Measurements from ENCODE around the gene KCTD6. TPM values are rescaled to one million over a fixed set of nuclear protein-coding genes. Genes with fewer than 3 reads are reported as not detected.

KCTD6 gene
- 1 to 10 TPM; 5.7 to 6.3 TPM for total RNA-seq
- long read RNA-seq, transcript KCTD6-202 (3 exons, 1,533 nt) = major isoform, 5 of 6 reads
- long read RNA-seq, partial matches to known transcripts = 0 of 6 reads
- long read RNA-seq, other reads (novel, unspliced or antisense) = 0 of 6 reads

DNA sequence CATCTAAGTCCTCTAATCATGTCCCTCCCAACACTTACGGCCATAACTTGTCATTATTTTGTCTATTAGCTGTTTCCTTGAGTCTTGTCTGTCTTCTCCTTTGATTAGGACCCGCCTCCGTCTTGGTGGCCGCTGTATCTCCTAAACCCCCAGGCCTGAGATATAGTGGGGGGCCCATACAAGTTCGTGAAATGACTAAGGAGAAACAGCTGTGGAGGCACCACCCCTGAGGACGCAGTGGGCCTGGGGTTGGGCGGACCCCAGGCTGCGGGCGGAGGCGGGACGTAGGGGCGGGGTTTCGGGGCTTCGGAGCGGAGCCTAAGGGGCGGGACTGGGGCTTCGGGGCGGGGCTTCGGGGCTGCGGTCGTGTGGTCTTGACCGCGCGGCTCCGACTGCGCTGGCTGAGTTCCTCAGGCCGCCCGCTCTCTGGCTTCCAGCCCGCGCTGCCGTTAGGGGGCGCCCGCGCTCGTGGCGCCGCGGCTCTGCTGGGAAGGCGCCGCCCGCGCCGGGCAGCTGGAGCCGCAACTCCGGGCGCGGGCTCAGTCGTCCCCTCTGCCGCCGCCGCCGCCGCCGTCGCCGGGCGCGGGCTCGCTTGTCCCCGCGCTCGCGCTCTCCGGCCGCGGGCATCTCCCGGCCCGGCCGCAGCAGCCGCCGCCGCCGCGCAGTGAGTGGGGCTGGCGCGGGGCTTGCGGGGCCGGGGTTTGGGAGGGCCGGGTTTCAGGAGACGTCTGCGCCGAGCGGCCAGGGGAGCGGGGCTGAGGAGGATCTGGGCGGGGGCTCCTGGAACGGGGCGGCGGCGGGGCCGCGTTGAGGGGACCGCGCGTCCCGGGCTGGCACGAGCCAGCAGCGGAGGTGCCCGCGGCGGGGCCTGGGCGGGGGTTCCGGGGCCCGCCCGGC lies at the start of gene KCTD6:
KCTD6 (plus strand) TSS at position 591 of the 897 bp plus-strand sequence. CDS start 6,660 bp downstream, outside the sequence.
- ATAC-seq (peak; percentile 92), DNase-seq (peak; percentile 89 to 95)
- intact Hi-C loops (cut with DNase I, micrococcal nuclease) = loop anchor here in 1 of 2 donors (5.0 kb wide), 1 partner anchor 159 kb away; the partner anchor contains the start of gene PXK

DNA sequence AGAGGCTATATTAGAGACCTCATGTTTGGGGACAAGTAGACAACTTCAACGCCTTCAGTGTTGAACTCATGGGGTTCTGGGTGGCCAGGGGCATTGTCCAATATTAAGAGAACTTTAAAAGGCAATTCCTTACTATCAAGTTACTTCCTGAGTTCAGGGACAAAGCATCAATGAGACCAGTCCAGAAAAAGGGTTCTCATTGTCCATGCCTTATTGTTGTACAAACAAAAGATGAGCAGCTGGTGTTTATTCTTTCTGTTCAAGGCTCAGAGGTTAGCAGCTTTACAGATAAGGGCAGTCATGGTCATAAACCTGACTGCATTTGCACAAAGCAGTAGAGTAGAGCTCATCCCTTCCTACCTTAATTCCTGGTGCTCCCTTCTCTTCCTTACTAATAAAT lies 39.7 kb upstream of the KCTD6 start:
- intact Hi-C loops (cut with DNase I, micrococcal nuclease) = no loop called here
- peak; percentile 84 for ATAC-seq
- no peak for DNase-seq

GRCh38 chr3:58459160-58459559 lies 32.7 kb upstream of the KCTD6 start:
- no peak for ATAC-seq
- intact Hi-C loops (cut with DNase I, micrococcal nuclease) = no loop called here
- DNase-seq = no peak

- ATAC-seq (no peak), DNase-seq (no peak)
- intact Hi-C loops (cut with DNase I, micrococcal nuclease) = no loop called here
Measured at GRCh38 chr3:58462829-58463180, 29.1 kb upstream of the KCTD6 start.

- ATAC-seq (peak; percentile 96), DNase-seq (peak; percentile 72 to 78)
- intact Hi-C loops (cut with DNase I, micrococcal nuclease) = no loop called here
Measured at GRCh38 chr3:58463181-58463941, 28.5 kb upstream of the KCTD6 start.

GRCh38 chr3:58463942-58464271 lies 28.0 kb upstream of the KCTD6 start:
- DNase-seq (no peak), ATAC-seq (no peak)
- intact Hi-C loops (cut with DNase I, micrococcal nuclease) = no loop called here

DNA sequence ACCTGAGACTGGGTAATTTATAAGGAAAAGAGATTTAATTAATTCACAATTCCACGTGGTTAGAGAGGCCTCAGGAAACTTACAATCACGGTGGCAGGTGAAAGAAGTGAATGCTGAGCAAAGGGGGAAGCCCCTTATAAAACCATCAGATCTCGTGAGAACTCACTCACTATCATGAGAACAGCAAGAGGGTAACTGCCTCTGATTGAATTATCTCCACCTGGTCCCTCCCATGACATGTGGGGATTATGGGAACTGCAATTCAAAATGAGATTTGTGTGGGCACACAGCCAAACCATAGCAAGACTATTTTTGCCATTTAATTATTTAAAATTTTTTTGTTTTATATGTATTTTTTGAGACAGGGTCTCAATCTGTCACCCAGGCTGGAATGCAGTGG lies 27.0 kb upstream of the KCTD6 start:
- intact Hi-C loops (cut with DNase I, micrococcal nuclease) = no loop called here
- no peak for DNase-seq
- no peak for ATAC-seq

GRCh38 chr3:58466899-58467563 lies 24.9 kb upstream of the KCTD6 start:
- intact Hi-C loops (cut with DNase I, micrococcal nuclease) = no loop called here
- no peak for ATAC-seq
- DNase-seq = no peak

- ATAC-seq (no peak), DNase-seq (no peak)
- intact Hi-C loops (cut with DNase I, micrococcal nuclease) = no loop called here
Measured at GRCh38 chr3:58469096-58469495, 22.8 kb upstream of the KCTD6 start.

- intact Hi-C loops (cut with DNase I, micrococcal nuclease) = no loop called here
- DNase-seq (peak in 1 of 2 donors; percentile 24), ATAC-seq (peak; percentile 18)
Measured at GRCh38 chr3:58470363-58471024, 21.4 kb upstream of the KCTD6 start.

DNA sequence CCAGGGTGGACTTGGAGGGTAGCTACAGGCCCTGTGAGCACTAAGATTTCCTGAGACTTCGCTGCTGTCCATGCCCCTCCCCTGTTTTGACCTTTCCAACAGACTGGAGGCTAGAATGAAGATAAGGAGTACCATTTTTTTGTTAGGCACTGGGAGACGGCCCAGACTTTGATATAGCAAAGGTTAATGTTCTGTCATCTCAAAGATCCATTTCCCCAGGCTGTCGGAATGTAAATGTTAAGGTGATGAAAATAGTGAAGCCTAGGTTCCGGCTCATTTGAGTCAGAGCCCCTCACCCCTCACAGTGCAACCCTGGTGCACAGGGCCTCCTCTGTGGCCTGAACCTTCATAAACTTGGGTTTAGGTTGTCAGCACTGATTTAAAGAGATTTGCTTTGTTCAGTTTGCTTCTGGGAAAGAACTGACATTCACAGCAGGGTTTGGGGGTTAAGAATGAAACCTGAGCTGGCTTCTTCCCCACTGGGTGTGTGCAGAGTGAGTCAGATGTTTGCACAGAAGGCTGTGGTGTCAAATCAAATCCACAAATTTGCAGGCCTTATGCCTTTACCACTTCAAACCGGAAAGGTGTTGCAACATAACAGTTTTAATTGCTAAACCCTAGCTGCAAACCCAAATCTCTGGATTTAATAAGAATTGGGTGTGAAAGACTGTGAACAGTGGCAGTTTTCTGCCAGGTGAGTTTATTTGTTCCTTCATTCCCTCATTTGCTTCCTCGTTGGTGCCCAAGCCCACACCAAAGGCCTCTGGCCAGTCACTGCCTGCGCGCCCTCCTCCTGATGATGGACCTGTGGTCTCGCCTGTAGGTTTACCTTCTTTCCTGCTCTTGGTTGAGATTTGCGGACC lies 20.6 kb upstream of the KCTD6 start:
- ATAC-seq (peak; percentile 94), DNase-seq (peak; percentile 34 to 77)
- intact Hi-C loops (cut with DNase I, micrococcal nuclease) = no loop called here

- DNase-seq (no peak), ATAC-seq (no peak)
- intact Hi-C loops (cut with DNase I, micrococcal nuclease) = no loop called here
Measured at GRCh38 chr3:58473275-58473674, 18.6 kb upstream of the KCTD6 start.

GRCh38 chr3:58474348-58474911 lies 17.5 kb upstream of the KCTD6 start:
- ATAC-seq (peak; percentile 36), DNase-seq (no peak)
- intact Hi-C loops (cut with DNase I, micrococcal nuclease) = no loop called here

GRCh38 chr3:58474967-58475578 lies 16.8 kb upstream of the KCTD6 start:
- no peak for ATAC-seq
- intact Hi-C loops (cut with DNase I, micrococcal nuclease) = no loop called here

DNA sequence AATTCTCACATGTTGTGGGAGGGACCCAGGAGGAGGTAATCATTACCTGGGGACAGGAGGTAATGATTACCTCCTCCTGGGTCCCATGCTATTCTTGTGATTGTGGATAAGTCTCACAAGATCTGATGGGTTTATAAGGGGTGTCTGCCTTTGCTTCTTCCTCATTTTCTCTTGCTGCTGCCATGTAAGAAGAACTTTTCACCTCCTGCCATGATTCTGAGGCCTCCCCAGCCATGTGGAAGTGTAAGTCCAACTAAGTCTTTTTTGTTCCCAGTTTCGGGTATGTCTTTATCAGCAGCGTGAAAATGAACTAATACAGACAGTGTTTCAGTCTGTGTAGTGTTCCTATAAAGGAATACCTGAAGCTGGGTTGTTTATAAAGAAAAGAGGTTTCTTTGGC lies 13.1 kb upstream of the KCTD6 start:
- ATAC-seq = no peak
- no peak for DNase-seq
- intact Hi-C loops (cut with DNase I, micrococcal nuclease) = no loop called here

More at GRCh38 chr3:58474967-58475578, 16.8 kb upstream of the KCTD6 start:
- DNase-seq = no peak

DNA sequence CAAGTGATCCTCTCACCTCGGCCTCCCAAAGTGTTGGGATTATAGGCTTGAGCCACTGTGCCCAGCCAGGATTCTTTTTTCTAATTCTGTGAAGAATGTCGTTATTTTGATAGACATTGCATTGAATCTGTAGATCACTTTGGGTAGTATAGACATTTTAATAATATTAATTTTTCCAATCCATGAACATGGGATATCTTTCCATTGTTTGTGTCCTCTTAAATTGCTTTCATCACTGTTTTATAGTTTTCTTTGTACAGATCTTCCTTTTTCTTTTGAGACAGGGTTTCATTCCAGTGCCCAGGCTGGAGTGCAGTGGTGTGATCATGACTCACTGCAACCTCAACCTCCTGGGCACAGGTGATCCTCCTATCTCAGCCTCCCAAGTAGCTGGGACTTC lies 11.6 kb upstream of the KCTD6 start:
- intact Hi-C loops (cut with DNase I, micrococcal nuclease) = no loop called here
- ATAC-seq = no peak

GRCh38 chr3:58482917-58483636 lies 8.8 kb upstream of the KCTD6 start:
- ATAC-seq = no peak
- no peak for DNase-seq
- intact Hi-C loops (cut with DNase I, micrococcal nuclease) = no loop called here

More for the DNA sequence above, 11.6 kb upstream of the KCTD6 start:
- no peak for DNase-seq

Measured in left colon (tissue), 2 donors.